Measurements from ENCODE around the gene ACTA2.
"Not testable (repeated sequence)": the region's sequence is repeated elsewhere in the genome, so short reads cannot be mapped to it uniquely, and the experiment has no call there.

Gene ACTA2

GRCh38 chr10:88933564-88933963, 19.0 kb downstream of the ACTA2 start:
- Histone ChIP-seq H3K27me3 (ENCODE audit: low read depth) (no peaks in the 10 kb centered on the region), H3K36me3 (replicated peaks) (no peaks in the 10 kb centered on the region), H3K4me3 (no peak overlapping the region), H3K4me1 (peaks cover 6% of the 10 kb centered on the region; the same call in 1 of the 2 replicates), H3K9me3 (no peaks in the 10 kb centered on the region)
- in situ Hi-C loops (cut with MboI; ENCODE audit: low sequenced_read_pairs) = no loop called here
- DNase-seq (ENCODE audit: low spot score in 2 of 2) = no peak

DNA sequence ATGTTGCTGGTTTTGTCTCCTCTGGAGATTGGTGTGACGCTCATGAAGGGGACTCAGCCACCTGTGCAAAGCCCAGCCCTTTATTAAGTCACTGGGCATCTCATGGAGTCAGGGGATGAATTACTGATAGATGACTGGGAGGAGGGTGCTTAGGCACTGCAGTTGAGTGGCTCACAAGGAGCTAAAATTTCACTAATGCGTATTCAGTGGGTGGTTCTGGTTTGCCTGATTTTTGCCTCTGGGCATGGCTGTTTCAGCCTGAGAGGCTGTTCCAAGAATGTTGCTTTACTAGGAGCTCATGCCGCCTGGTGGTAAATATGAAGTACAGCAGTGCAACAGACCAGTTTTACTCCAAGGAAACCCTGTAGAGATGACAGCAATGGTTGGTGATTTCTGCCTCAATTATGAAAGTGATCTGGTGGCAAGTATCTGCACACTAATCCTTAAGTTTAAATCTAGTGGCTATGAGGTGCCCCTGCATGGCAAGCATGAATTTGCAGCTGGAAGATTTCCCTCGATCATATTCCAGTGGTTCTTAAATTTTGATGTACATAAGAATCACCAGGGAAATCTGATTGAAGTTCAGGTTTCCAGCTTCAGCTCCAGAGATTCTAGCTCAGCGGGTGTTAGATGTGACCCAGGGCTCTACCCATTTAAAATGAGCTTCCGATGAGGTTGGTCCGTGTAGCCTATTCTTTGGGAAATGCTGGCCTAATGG, 19.9 kb downstream of the ACTA2 start:
- DNase-seq (ENCODE audit: low spot score in 2 of 2) = peak; percentile 78 to 80

GRCh38 chr10:88932029-88932428, 20.5 kb downstream of the ACTA2 start:
- DNase-seq (ENCODE audit: low spot score in 2 of 2); in situ Hi-C loops (cut with MboI; ENCODE audit: low sequenced_read_pairs); H3K4me1 ChIP-seq; H3K4me3 ChIP-seq; H3K36me3 ChIP-seq (replicated peaks); H3K9me3 ChIP-seq; H3K27me3 ChIP-seq (ENCODE audit: low read depth): not testable (repeated sequence)

More for the DNA sequence above, 19.9 kb downstream of the ACTA2 start:
- in situ Hi-C loops (cut with MboI; ENCODE audit: low sequenced_read_pairs) = no loop called here
- Histone ChIP-seq H3K4me1 (peaks cover 6% of the 10 kb centered on the region; the same call in 1 of the 2 replicates), H3K9me3 (no peaks in the 10 kb centered on the region), H3K27me3 (ENCODE audit: low read depth) (no peaks in the 10 kb centered on the region), H3K4me3 (no peak overlapping the region), H3K36me3 (replicated peaks) (no peaks in the 10 kb centered on the region)

DNA sequence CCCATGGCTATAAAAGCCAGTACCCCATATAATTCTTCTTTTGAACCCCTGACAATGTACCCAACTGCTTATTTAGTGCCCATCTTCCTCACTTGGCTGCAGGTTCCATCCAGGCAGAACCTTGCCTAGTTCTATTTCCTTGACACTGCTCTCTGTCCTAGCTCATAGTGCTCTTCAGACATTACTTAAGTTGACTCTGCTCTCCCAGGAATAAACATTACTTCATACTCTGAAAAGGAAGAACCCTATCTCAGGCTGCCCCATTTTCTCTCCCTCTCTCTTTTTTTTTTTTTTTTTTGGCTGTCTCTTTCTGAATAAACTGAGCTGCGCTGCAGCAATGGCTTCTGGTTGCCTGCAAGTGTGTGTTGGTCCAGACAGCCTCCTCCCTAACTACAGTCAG, 21.0 kb downstream of the ACTA2 start:
- in situ Hi-C loops (cut with MboI; ENCODE audit: low sequenced_read_pairs) = no loop called here
- Histone ChIP-seq H3K4me1 (peaks cover 6% of the 10 kb centered on the region; the same call in 1 of the 2 replicates), H3K4me3 (no peak overlapping the region), H3K36me3 (replicated peaks) (no peaks in the 10 kb centered on the region), H3K27me3 (ENCODE audit: low read depth) (no peaks in the 10 kb centered on the region), H3K9me3 (no peaks in the 10 kb centered on the region)
- no peak for DNase-seq (ENCODE audit: low spot score in 2 of 2)

- in situ Hi-C loops (cut with MboI; ENCODE audit: low sequenced_read_pairs) = no loop called here
- Histone ChIP-seq H3K4me3 (no peak overlapping the region), H3K9me3 (no peaks in the 10 kb centered on the region), H3K27me3 (ENCODE audit: low read depth) (no peaks in the 10 kb centered on the region), H3K4me1 (peaks cover 2% of the 10 kb centered on the region; the same call in 1 of the 2 replicates), H3K36me3 (replicated peaks) (no peaks in the 10 kb centered on the region)
- DNase-seq (ENCODE audit: low spot score in 2 of 2) = no peak
Observed at GRCh38 chr10:88928254-88928653, 24.3 kb downstream of the ACTA2 start.

- DNase-seq (ENCODE audit: low spot score in 2 of 2) = no peak
- H3K27me3 ChIP-seq (ENCODE audit: low read depth) = no peaks in the 10 kb centered on the region
- peaks cover under 1% of the 10 kb centered on the region; the same call in 1 of the 2 replicates for H3K4me1 ChIP-seq
- H3K4me3 ChIP-seq = no peak overlapping the region
- H3K9me3 ChIP-seq = no peaks in the 10 kb centered on the region
- in situ Hi-C loops (cut with MboI; ENCODE audit: low sequenced_read_pairs) = no loop called here
- H3K36me3 ChIP-seq (replicated peaks) = no peaks in the 10 kb centered on the region
Observed at GRCh38 chr10:88927416-88927690, 25.2 kb downstream of the ACTA2 start.

DNA sequence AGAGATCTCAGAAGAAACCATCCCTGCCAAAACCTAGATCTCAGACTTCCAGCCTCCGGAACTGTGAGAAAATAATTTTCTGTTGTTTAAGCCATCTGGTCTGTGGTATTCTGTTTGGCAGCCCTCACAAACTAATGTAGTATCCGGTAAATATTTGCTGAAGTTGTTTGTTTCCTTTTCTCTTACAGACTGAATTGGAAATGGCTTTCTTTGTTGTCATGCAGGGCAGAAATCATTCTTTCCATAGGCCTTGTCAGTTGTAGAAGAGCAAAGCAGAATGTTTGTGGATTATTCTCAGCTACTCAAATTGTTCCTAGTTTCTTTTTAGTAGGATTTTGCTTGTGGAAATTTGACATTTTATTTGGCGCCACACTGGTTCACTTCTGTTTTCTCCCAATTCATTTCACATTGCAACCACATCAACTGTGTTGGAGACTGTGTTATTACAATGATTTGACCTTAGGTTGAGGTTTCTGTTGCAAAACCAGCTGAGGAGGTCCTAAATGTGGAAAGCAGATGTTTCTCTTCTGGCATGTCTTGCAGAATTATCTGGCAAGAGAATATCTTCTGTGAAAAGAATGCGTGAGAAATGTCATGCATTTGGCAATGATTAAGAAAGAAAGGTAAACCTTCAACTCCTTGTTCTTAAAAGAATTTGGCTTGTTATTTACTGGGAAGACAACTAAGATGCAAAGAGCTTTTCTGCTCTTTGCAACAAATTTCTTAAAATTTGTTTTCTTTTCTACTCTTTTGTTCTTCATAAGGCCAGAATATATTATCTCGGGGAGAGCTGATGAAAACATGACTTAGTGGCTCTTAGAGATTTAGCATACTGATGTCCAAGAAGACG, 25.8 kb downstream of the ACTA2 start:
- no peak for DNase-seq (ENCODE audit: low spot score in 2 of 2)

GRCh38 chr10:88923520-88923919, 29.1 kb downstream of the ACTA2 start:
- in situ Hi-C loops (cut with MboI; ENCODE audit: low sequenced_read_pairs) = no loop called here
- no peak for DNase-seq (ENCODE audit: low spot score in 2 of 2)
- Histone ChIP-seq H3K36me3 (replicated peaks) (no peaks in the 10 kb centered on the region), H3K27me3 (ENCODE audit: low read depth) (no peaks in the 10 kb centered on the region), H3K9me3 (no peaks in the 10 kb centered on the region), H3K4me3 (no peak overlapping the region), H3K4me1 (no peaks in the 10 kb centered on the region; the same call in 1 of the 2 replicates)

More for the DNA sequence above, 25.8 kb downstream of the ACTA2 start:
- in situ Hi-C loops (cut with MboI; ENCODE audit: low sequenced_read_pairs) = no loop called here
- no peak overlapping the region for H3K4me3 ChIP-seq
- H3K27me3 ChIP-seq (ENCODE audit: low read depth) = no peaks in the 10 kb centered on the region
- no peaks in the 10 kb centered on the region for H3K4me1 ChIP-seq
- H3K9me3 ChIP-seq = no peaks in the 10 kb centered on the region
- H3K36me3 ChIP-seq (replicated peaks) = no peaks in the 10 kb centered on the region

DNA sequence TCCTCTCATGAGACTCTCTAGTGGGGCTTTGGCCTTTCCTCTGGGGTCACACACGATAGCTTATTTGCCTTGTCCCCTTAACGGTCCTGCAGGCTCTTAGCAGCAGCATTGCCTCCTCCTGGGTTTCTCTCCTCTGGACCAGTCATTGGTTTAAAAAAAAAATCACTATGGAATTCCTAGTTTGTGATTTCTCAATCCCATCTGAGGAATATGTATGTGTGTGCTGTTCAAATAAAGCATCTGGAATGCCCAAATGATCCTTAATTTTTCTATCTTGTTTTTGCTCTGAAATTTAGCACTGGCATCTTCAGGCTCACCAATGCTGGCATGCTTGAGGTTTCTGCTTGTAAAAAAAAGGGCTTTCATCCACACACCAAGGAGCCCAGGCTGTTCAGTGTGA, 30.5 kb downstream of the ACTA2 start:
- no peaks in the 10 kb centered on the region for H3K27me3 ChIP-seq (ENCODE audit: low read depth)
- no peaks in the 10 kb centered on the region for H3K36me3 ChIP-seq (replicated peaks)
- H3K4me3 ChIP-seq = no peak overlapping the region
- H3K4me1 ChIP-seq = no peaks in the 10 kb centered on the region; the same call in 1 of the 2 replicates
- DNase-seq (ENCODE audit: low spot score in 2 of 2) = no peak
- H3K9me3 ChIP-seq = no peaks in the 10 kb centered on the region
- in situ Hi-C loops (cut with MboI; ENCODE audit: low sequenced_read_pairs) = no loop called here

DNA sequence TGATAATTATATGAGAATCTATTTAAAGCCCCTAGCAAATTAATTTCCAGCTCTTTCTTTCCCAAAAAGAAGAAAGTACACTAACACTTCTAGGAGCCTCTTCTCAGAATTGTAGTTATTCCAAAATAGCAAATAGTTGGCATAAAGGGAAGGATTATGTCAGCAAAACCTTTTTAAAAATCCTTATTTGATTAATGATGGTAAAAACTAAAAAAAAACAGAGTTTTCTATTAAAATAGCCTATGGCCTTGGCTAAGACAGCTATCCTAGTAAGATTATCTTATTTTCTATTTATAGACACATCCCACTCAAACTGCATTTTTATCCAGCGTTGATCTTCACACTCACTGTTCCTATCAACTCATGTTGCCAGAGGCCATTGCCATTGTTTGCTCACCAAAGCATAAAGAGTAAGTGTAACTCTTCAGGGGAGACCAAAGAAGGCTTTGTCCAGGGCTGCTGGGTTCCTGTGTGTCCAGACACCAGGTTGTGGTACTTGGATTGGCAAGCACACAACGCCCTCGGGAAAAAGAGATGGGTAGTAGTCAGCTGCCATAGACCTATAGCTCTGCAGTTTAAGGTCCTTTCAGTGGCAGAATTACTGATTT, 31.5 kb downstream of the ACTA2 start:
- no peaks in the 10 kb centered on the region for H3K36me3 ChIP-seq (replicated peaks)
- in situ Hi-C loops (cut with MboI; ENCODE audit: low sequenced_read_pairs) = no loop called here
- H3K4me1 ChIP-seq = no peaks in the 10 kb centered on the region; the same call in 1 of the 2 replicates
- DNase-seq (ENCODE audit: low spot score in 2 of 2) = peak in 1 of 2 experiments; percentile 37
- H3K9me3 ChIP-seq = no peaks in the 10 kb centered on the region
- H3K27me3 ChIP-seq (ENCODE audit: low read depth) = no peaks in the 10 kb centered on the region
- H3K4me3 ChIP-seq = no peak overlapping the region

GRCh38 chr10:88920198-88920597, 32.4 kb downstream of the ACTA2 start:
- no peak overlapping the region for H3K4me3 ChIP-seq
- DNase-seq (ENCODE audit: low spot score in 2 of 2) = no peak
- no peaks in the 10 kb centered on the region for H3K36me3 ChIP-seq (replicated peaks)
- in situ Hi-C loops (cut with MboI; ENCODE audit: low sequenced_read_pairs) = no loop called here
- H3K4me1 ChIP-seq = no peaks in the 10 kb centered on the region; the same call in 1 of the 2 replicates
- no peaks in the 10 kb centered on the region for H3K9me3 ChIP-seq
- H3K27me3 ChIP-seq (ENCODE audit: low read depth) = no peaks in the 10 kb centered on the region

DNA sequence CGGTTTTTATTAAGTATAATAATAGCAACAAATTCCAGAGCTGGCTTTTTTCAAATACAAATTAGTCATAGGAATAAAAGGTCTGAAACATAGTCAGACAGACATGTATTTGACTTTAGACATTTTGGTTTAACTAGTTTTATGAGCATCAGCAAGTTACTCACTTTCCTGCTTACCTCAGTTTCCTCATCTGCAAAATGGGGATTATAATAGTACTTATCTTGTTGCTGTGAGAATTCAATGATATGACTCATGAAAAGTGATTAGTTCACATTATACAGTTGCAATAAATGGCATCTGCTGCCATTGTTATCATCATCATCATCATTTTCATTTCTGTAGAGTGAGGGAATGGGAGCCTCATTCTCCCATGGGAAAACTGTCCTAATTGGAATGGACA, 33.5 kb downstream of the ACTA2 start:
- Histone ChIP-seq H3K27me3 (ENCODE audit: low read depth) (no peaks in the 10 kb centered on the region), H3K36me3 (replicated peaks) (no peaks in the 10 kb centered on the region), H3K9me3 (no peaks in the 10 kb centered on the region), H3K4me1 (no peaks in the 10 kb centered on the region; the same call in 1 of the 2 replicates), H3K4me3 (no peak overlapping the region)
- no peak for DNase-seq (ENCODE audit: low spot score in 2 of 2)
- in situ Hi-C loops (cut with MboI; ENCODE audit: low sequenced_read_pairs) = no loop called here

- H3K4me3 ChIP-seq = no peak overlapping the region
- no peaks in the 10 kb centered on the region for H3K36me3 ChIP-seq (replicated peaks)
- H3K4me1 ChIP-seq = peaks cover 4% of the 10 kb centered on the region
- no peaks in the 10 kb centered on the region for H3K27me3 ChIP-seq (ENCODE audit: low read depth)
- in situ Hi-C loops (cut with MboI; ENCODE audit: low sequenced_read_pairs) = no loop called here
- DNase-seq (ENCODE audit: low spot score in 2 of 2) = no peak
- H3K9me3 ChIP-seq = no peaks in the 10 kb centered on the region
Observed at GRCh38 chr10:88918191-88918905, 34.2 kb downstream of the ACTA2 start.

All from HAP-1 (cell line).